ENCODE results near the gene SLMAP.

GRCh38 chr3:57717205-57717868, 38.8 kb upstream of the SLMAP start:
- no peak for TF ChIP-seq CTCF (IDR thresholded peaks at IDR 0.05; ENCODE audit: insufficient read depth, low read length, poor library complexity, severe bottlenecking)
- no peak for TF ChIP-seq EZH2phosphoT487 (conservative IDR thresholded peaks at IDR 0.05; ENCODE audit: low read length)
